Neural cell (in vitro differentiated cells): ENCODE data around the gene SLC38A1.

Source experiments
- CTCF ChIP-seq: fragments of 450-650 bp; IDR thresholded peaks from 2 replicates; pipeline ENCODE4 v1.5.1; 2014; ENCODE audit warnings: antibody characterized with exemption, mild to moderate bottlenecking, moderate library complexity; ENCODE audit not compliant: poor library complexity, severe bottlenecking
- EZH2 ChIP-seq: fragments of 200-600, 300-800 bp; shearing (Covaris generic), sonication (generic); IDR thresholded peaks from 2 replicates; pipeline ENCODE4 v1.6.1; 2014; ENCODE audit warnings: antibody characterized with exemption, low read length, borderline replicate concordance, mild to moderate bottlenecking; ENCODE audit not compliant: insufficient read depth, poor library complexity, severe bottlenecking
- TAF1 ChIP-seq: IDR thresholded peaks from 2 replicates; pipeline ENCODE4 v1.6.1; 2012; ENCODE audit warnings: low read depth

GRCh38 chr12:46147144-46147543 lies 121.7 kb downstream of the SLC38A1 start:
- TF ChIP-seq EZH2 (no peak), CTCF (no peak), TAF1 (no peak)
